Colonic mucosa (tissue), 4 donors: ENCODE measurements around the gene ZNF488. TPM values are rescaled to one million over a fixed set of nuclear protein-coding genes. Genes with fewer than 3 reads are reported as not detected.

Experiments
- DNase-seq: peaks from one replicate; pipeline ENCODE4 v3.0.0-alpha.2; 2020
- H3K27ac ChIP-seq: fragments of 200-600 bp; one replicate; pipeline ENCODE4 v1.8.0; 2021
- H3K27me3 ChIP-seq: fragments of 200-600 bp; one replicate; pipeline ENCODE4 v1.8.0; 2021
- H3K36me3 ChIP-seq: fragments of 200-600 bp; one replicate; pipeline ENCODE4 v1.8.0; 2021
- H3K4me1 ChIP-seq: fragments of 200-600 bp; one replicate; pipeline ENCODE4 v1.8.0; 2021; ENCODE audit warnings: mild to moderate bottlenecking
- H3K4me3 ChIP-seq: fragments of 200-600 bp; one replicate; pipeline ENCODE4 v1.8.0; 2021
- H3K9ac ChIP-seq, 2 donors: one replicate each; pipeline ENCODE4 v1.7.0; 2013; ENCODE audit warnings: control low read depth in 2 of 2, low read depth in 2 of 2, low read length in 2 of 2
- H3K9me3 ChIP-seq: fragments of 200-600 bp; one replicate; pipeline ENCODE4 v1.8.0; 2021
- intact Hi-C: fragments of 100-400 bp; cut with DNase I; formaldehyde crosslinking; loops from one replicate; pipeline ENCODE4 v1.14.1; 2022
- total RNA-seq, 2 donors: library from RNA; stranded (reverse); fragmentation: NEBNext Ultra II Directional in 1 of 2; extraction: Animal tissue kit (Norgen Biotek cat#: 25700) in 1 of 2; gene quantifications; one replicate each; pipeline ENCODE4 v1.2.1, GENCODE V29; 2021
- TF ChIP-seq, protein P1 (sequence below): fragments of 200-600 bp; IDR thresholded peaks from one replicate; pipeline ENCODE4 v1.8.0; 2022; ENCODE audit warnings: antibody characterized with exemption, mild to moderate bottlenecking
- donor health status: healthy.
- donor health status: DM: no; HTN: no; CAD: no.
- donor health status: DM: no; HTN: no; CAD: no.

Gene ZNF488
- total RNA-seq, 2 donors from 2014 or later: 1.3 to 4.1 TPM

DNA sequence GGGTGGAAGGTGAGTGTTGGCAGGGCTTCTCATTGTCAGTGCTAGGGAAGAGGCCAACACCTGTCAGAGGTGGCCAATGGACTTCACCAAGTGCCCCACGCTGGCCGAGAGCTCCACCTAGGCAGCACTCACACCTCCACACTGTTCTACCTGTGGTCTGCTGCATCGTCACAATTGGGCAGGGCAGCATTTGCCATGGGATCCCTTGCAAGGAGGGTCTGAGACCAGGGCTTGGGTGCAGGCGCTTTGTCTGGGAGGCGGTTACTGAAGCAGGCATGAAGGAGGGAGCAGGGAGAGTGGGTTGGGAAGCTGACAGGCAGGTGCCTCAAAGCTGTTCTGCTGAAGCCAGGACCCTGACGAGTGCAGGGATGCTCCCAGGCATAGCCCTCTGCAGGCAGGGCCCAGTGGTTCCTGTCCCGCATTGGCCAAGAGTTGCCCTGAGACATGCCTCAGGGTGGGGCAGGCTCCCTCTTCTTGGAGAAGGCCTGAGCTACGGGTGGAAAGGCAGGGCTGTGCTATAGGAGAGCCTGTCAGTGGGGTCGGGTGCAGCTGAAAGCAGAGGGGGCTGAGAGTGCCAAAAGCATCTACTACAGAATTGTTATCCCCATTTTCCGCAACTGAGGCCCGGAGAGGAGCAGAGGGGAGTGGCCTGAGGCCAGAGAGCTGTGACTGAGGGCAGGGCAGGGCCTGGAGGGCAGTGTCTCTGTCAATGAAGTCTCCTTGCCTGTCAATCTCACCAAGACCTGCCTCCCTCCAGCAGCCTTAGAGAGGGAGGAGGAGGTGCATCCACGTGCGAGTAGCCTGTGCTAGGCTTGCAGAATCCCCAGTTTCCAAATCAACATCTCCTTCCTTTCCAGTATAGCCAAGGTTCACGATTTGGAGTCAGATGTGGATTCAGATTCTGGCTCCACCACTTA lies 31.9 kb downstream of the ZNF488 start:
- TF ChIP-seq, protein P1, sequence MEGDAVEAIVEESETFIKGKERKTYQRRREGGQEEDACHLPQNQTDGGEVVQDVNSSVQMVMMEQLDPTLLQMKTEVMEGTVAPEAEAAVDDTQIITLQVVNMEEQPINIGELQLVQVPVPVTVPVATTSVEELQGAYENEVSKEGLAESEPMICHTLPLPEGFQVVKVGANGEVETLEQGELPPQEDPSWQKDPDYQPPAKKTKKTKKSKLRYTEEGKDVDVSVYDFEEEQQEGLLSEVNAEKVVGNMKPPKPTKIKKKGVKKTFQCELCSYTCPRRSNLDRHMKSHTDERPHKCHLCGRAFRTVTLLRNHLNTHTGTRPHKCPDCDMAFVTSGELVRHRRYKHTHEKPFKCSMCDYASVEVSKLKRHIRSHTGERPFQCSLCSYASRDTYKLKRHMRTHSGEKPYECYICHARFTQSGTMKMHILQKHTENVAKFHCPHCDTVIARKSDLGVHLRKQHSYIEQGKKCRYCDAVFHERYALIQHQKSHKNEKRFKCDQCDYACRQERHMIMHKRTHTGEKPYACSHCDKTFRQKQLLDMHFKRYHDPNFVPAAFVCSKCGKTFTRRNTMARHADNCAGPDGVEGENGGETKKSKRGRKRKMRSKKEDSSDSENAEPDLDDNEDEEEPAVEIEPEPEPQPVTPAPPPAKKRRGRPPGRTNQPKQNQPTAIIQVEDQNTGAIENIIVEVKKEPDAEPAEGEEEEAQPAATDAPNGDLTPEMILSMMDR: no peak
- H3K4me3 ChIP-seq: no peak overlapping the region
- intact Hi-C loops: no loop called here

DNA sequence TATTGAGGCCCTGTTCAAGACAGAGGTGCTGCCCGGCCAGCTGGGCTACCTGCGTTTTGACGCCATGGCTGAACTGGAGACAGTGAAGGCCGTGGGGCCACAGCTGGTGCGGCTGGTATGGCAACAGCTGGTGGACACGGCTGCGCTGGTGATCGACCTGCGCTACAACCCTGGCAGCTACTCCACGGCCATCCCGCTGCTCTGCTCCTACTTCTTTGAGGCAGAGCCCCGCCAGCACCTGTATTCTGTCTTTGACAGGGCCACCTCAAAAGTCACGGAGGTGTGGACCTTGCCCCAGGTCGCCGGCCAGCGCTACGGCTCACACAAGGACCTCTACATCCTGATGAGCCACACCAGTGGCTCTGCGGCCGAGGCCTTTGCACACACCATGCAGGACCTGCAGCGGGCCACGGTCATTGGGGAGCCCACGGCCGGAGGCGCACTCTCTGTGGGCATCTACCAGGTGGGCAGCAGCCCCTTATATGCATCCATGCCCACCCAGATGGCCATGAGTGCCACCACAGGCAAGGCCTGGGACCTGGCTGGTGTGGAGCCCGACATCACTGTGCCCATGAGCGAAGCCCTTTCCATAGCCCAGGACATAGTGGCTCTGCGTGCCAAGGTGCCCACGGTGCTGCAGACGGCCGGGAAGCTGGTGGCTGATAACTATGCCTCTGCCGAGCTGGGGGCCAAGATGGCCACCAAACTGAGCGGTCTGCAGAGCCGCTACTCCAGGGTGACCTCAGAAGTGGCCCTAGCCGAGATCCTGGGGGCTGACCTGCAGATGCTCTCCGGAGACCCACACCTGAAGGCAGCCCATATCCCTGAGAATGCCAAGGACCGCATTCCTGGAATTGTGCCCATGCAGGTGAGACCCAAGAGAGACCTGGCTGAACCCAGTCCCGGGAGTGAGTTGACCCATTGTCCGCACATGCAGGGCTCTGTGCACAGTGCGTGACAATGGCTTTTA lies 33.1 kb downstream of the ZNF488 start:
- Histone ChIP-seq H3K9ac (no peak overlapping the region), H3K36me3 (no peaks in the 10 kb centered on the region), H3K27me3 (no peaks in the 10 kb centered on the region), H3K4me1 (no peaks in the 10 kb centered on the region), H3K4me3 (no peak overlapping the region), H3K27ac (no peak overlapping the region), H3K9me3 (no peaks in the 10 kb centered on the region)
- TF ChIP-seq, protein P1: no peak
- no peak for DNase-seq
- intact Hi-C loops: no loop called here

More for the DNA sequence above, 31.9 kb downstream of the ZNF488 start:
- Histone ChIP-seq H3K27ac (no peak overlapping the region), H3K27me3 (no peaks in the 10 kb centered on the region), H3K9ac (no peak overlapping the region), H3K4me1 (no peaks in the 10 kb centered on the region), H3K36me3 (no peaks in the 10 kb centered on the region), H3K9me3 (no peaks in the 10 kb centered on the region)
- DNase-seq: no peak

DNA sequence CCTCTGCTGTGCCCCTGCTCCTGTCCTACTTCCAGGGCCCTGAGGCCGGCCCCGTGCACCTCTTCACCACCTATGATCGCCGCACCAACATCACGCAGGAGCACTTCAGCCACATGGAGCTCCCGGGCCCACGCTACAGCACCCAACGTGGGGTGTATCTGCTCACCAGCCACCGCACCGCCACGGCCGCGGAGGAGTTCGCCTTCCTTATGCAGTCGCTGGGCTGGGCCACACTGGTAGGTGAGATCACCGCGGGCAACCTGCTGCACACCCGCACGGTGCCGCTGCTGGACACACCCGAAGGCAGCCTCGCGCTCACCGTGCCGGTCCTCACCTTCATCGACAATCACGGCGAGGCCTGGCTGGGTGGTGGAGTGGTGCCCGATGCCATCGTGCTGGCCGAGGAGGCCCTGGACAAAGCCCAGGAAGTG lies 34.1 kb downstream of the ZNF488 start:
- Histone ChIP-seq H3K9me3 (no peaks in the 10 kb centered on the region), H3K36me3 (no peaks in the 10 kb centered on the region), H3K4me3 (no peak overlapping the region), H3K27ac (no peak overlapping the region), H3K9ac (no peak overlapping the region), H3K27me3 (no peaks in the 10 kb centered on the region), H3K4me1 (no peaks in the 10 kb centered on the region)
- DNase-seq: no peak
- intact Hi-C loops: no loop called here
- TF ChIP-seq, protein P1: no peak

DNA sequence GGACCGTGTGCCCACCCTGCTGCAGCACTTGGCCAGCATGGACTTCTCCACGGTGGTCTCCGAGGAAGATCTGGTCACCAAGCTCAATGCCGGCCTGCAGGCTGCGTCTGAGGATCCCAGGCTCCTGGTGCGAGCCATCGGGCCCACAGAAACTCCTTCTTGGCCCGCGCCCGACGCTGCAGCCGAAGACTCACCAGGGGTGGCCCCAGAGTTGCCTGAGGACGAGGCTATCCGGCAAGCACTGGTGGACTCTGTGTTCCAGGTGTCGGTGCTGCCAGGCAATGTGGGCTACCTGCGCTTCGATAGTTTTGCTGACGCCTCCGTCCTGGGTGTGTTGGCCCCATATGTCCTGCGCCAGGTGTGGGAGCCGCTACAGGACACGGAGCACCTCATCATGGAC lies 34.6 kb downstream of the ZNF488 start:
- H3K27ac ChIP-seq: no peak overlapping the region
- no peaks in the 10 kb centered on the region for H3K4me1 ChIP-seq
- intact Hi-C loops: no loop called here
- no peaks in the 10 kb centered on the region for H3K36me3 ChIP-seq
- no peaks in the 10 kb centered on the region for H3K27me3 ChIP-seq
- TF ChIP-seq, protein P1: no peak
- H3K9ac ChIP-seq: no peak overlapping the region
- no peak for DNase-seq
- H3K9me3 ChIP-seq: no peaks in the 10 kb centered on the region
- no peak overlapping the region for H3K4me3 ChIP-seq

DNA sequence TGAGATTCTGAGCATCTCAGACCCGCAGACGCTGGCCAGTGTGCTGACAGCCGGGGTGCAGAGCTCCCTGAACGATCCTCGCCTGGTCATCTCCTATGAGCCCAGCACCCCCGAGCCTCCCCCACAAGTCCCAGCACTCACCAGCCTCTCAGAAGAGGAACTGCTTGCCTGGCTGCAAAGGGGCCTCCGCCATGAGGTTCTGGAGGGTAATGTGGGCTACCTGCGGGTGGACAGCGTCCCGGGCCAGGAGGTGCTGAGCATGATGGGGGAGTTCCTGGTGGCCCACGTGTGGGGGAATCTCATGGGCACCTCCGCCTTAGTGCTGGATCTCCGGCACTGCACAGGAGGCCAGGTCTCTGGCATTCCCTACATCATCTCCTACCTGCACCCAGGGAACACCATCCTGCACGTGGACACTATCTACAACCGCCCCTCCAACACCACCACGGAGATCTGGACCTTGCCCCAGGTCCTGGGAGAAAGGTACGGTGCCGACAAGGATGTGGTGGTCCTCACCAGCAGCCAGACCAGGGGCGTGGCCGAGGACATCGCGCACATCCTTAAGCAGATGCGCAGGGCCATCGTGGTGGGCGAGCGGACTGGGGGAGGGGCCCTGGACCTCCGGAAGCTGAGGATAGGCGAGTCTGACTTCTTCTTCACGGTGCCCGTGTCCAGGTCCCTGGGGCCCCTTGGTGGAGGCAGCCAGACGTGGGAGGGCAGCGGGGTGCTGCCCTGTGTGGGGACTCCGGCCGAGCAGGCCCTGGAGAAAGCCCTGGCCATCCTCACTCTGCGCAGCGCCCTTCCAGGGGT lies 35.2 kb downstream of the ZNF488 start:
- TF ChIP-seq, protein P1: no peak
- H3K27me3 ChIP-seq: no peaks in the 10 kb centered on the region
- intact Hi-C loops: no loop called here
- no peak overlapping the region for H3K4me3 ChIP-seq
- H3K9ac ChIP-seq: no peak overlapping the region
- H3K27ac ChIP-seq: no peak overlapping the region
- no peaks in the 10 kb centered on the region for H3K4me1 ChIP-seq
- no peak for DNase-seq
- no peaks in the 10 kb centered on the region for H3K36me3 ChIP-seq
- H3K9me3 ChIP-seq: no peaks in the 10 kb centered on the region
